ENCODE measurements around the gene SIRT7.

- TF ChIP-seq CTCF (IDR thresholded peaks at IDR 0.05) (no peak), POLR2A (IDR thresholded peaks at IDR 0.05) (no peak)
These were observed 1.6 kb downstream of the SIRT7 start for GRCh38 chr17:81916234-81917001.

All from lower leg skin (tissue), 3 donors.